Measurements from ENCODE around the gene B3GNT8. TPM values are rescaled to one million over a fixed set of nuclear protein-coding genes. Genes with fewer than 3 reads are reported as not detected.

B3GNT8 gene
- polyA plus RNA-seq, 1 of the 3 experiments (the other 2 are of a cell fraction) = not detected

DNA sequence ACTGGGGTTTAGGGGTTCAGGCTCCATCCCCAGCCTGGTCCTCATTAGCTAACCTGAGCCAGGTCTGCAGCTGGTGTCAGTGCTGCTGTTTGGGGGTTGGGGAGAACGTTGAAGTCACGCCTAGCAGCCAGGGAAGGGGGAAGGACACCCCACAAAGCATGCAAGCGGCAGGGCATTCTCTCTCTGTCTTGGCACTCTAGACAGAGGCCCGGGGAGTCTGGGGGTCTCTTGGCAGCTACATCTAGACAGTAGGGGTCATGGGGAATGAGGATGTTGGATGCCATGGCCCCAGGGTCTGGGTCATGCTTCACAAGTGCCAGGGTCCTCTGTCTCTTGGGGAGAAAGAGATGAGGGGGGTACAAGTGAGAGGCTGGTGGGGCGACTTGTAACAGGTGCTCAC lies 18.4 kb upstream of the B3GNT8 start:
- H3K4me1 ChIP-seq (ENCODE audit: control insufficient read depth in 1 of 2, insufficient read depth in 2 of 2, low read depth in 1 of 2, low read length in 1 of 2) = no peaks in the 10 kb centered on the region
- no peaks in the 10 kb centered on the region for H3K9me2 ChIP-seq
- no peak for TF ChIP-seq CTCF (IDR thresholded peaks at IDR 0.05)
- TF ChIP-seq RXRA (IDR thresholded peaks at IDR 0.05; ENCODE audit: borderline replicate concordance, low read depth) = no peak
- no peak for TF ChIP-seq NFIC (IDR thresholded peaks at IDR 0.05; ENCODE audit: borderline replicate concordance)
- TF ChIP-seq EP300 (IDR thresholded peaks at IDR 0.05; ENCODE audit: borderline replicate concordance in 1 of 2, low read depth in 1 of 2, low read length in 1 of 2) = no peak
- no peak for TF ChIP-seq TEAD4 (IDR thresholded peaks at IDR 0.05; ENCODE audit: borderline replicate concordance, insufficient read depth)
- TF ChIP-seq ELF1 (IDR thresholded peaks at IDR 0.05) = no peak
- TF ChIP-seq FOXM1 (IDR thresholded peaks at IDR 0.05; ENCODE audit: low read depth) = no peak
- no peak for TF ChIP-seq GABPA (IDR thresholded peaks at IDR 0.05; ENCODE audit: low read depth)
- TF ChIP-seq YY1 (IDR thresholded peaks at IDR 0.05; ENCODE audit: low read depth) = no peak
- TF ChIP-seq USF1 (IDR thresholded peaks at IDR 0.05; ENCODE audit: borderline replicate concordance, low read depth) = no peak
- TF ChIP-seq MAX (IDR thresholded peaks at IDR 0.05; ENCODE audit: low read depth) = no peak
- no peak for TF ChIP-seq POLR2AphosphoS5 (IDR thresholded peaks at IDR 0.05; ENCODE audit: low read depth, low read length)
- TF ChIP-seq RFX5 (IDR thresholded peaks at IDR 0.05; ENCODE audit: low read length) = no peak
- TF ChIP-seq TCF12 (IDR thresholded peaks at IDR 0.05) = no peak
- TF ChIP-seq REST (IDR thresholded peaks at IDR 0.05; ENCODE audit: low read depth, low read length) = no peak
- TF ChIP-seq PBX3 (IDR thresholded peaks at IDR 0.05) = no peak
- TF ChIP-seq CHD2 (IDR thresholded peaks at IDR 0.05; ENCODE audit: low read length, partially characterized antibody) = no peak
- no peak for TF ChIP-seq TAF1 (IDR thresholded peaks at IDR 0.05; ENCODE audit: borderline replicate concordance, low read depth, low read length)
- H3K79me2 ChIP-seq (ENCODE audit: insufficient read depth) = no peaks in the 10 kb centered on the region
- H3K27ac ChIP-seq (ENCODE audit: low read depth in 2 of 2, low read length in 1 of 2) = no peak overlapping the region
- H3K4me2 ChIP-seq = no peak overlapping the region
- CTCF ChIA-PET = interaction anchor here (1.0 to 1.9 kb wide), 6 partner anchors 11 to 151 kb away, joined by 3 to 5 read pairs (median 4); no protein-coding TSS in a partner anchor
- WGBS (ENCODE audit: low lambda C conversion rate) = 19% methylated on average over 5 of the region's 5 CpGs
- H3K36me3 ChIP-seq (replicated peaks in 1 of 2; ENCODE audit: control insufficient read depth in 1 of 2, insufficient read depth in 2 of 2, low read length in 1 of 2) = no peaks in the 10 kb centered on the region
- H3K27me3 ChIP-seq (ENCODE audit: insufficient read depth) = peaks cover 66% of the 10 kb centered on the region
- no peak overlapping the region for H2AFZ ChIP-seq (ENCODE audit: low read depth)
- POLR2A ChIA-PET = no interaction called here
- no peak overlapping the region for H3K4me3 ChIP-seq (ENCODE audit: low read depth in 2 of 2, low read length in 1 of 2)
- no peak overlapping the region for H3K9ac ChIP-seq
- H3K9me3 ChIP-seq = no peaks in the 10 kb centered on the region
- no peak for DNase-seq
- H4K20me1 ChIP-seq (ENCODE audit: insufficient read depth) = no peaks in the 10 kb centered on the region
- H3F3A ChIP-seq (replicated peaks; ENCODE audit: insufficient read depth) = no peaks in the 10 kb centered on the region
